ENCODE results near the gene SERAC1.

The SERAC1 gene

GRCh38 chr6:158165919-158166416 lies 2.1 kb downstream of the SERAC1 start:
- no peak overlapping the region for H2BK120ac ChIP-seq (ENCODE audit: low read depth, low read length)
- H3K27ac ChIP-seq (replicated peaks; ENCODE audit: low read length) = no peak overlapping the region
- no peak overlapping the region for H2AK5ac ChIP-seq (ENCODE audit: low read depth, low read length)
- no peak overlapping the region for H2BK12ac ChIP-seq (ENCODE audit: low read length)
- no peaks in the 10 kb centered on the region for H3K9me3 ChIP-seq (replicated peaks in 1 of 2; ENCODE audit: control insufficient read depth in 2 of 2, insufficient read depth in 1 of 2, low read depth in 1 of 2, low read length in 2 of 2)
- no peaks in the 10 kb centered on the region for H3K79me1 ChIP-seq (ENCODE audit: low read depth, low read length)
- no peak overlapping the region for H2AFZ ChIP-seq (ENCODE audit: low read length)
- H4K8ac ChIP-seq (ENCODE audit: low read depth, low read length) = no peak overlapping the region
- H3K14ac ChIP-seq (ENCODE audit: low read length) = no peak overlapping the region
- no peak overlapping the region for H3K23ac ChIP-seq (ENCODE audit: low read depth, low read length, poor library complexity)
- no peak overlapping the region for H2BK5ac ChIP-seq (ENCODE audit: low read length)
- H3K4me3 ChIP-seq (ENCODE audit: low read length in 2 of 2) = no peak overlapping the region
- H3K4me2 ChIP-seq (ENCODE audit: insufficient read depth, low read length, poor library complexity, severe bottlenecking) = no peak overlapping the region
- H2BK15ac ChIP-seq (ENCODE audit: low read length) = no peak overlapping the region
- DNase-seq (ENCODE audit: low spot score) = no peak
- no peak overlapping the region for H3K9ac ChIP-seq (ENCODE audit: low read depth, low read length, poor library complexity)
- H3K18ac ChIP-seq (ENCODE audit: low read length) = no peak overlapping the region
- no peak overlapping the region for H3K4ac ChIP-seq (ENCODE audit: low read length)
- no peaks in the 10 kb centered on the region for H3K27me3 ChIP-seq (ENCODE audit: control insufficient read depth in 3 of 3, insufficient read depth in 3 of 3, low read depth in 1 of 3, low read length in 3 of 3)
- WGBS, 2 donors (ENCODE audit: extremely low coverage in 2 of 2, insufficient read length in 2 of 2, insufficient replicate concordance in 1 of 2) = no CpG with 5 or more reads among the region's 1 CpG
- peaks cover 0 to 3% of the 10 kb centered on the region in 2 donors for H3K36me3 ChIP-seq (replicated peaks in 1 of 2; ENCODE audit: control insufficient read depth in 2 of 2, insufficient read depth in 2 of 2, low read length in 2 of 2)
- H3K4me1 ChIP-seq (ENCODE audit: control insufficient read depth in 2 of 2, insufficient read depth in 1 of 2, low read depth in 1 of 2, low read length in 2 of 2) = peaks cover 0 to 4% of the 10 kb centered on the region in 2 donors
- H4K91ac ChIP-seq (ENCODE audit: low read depth, low read length, poor library complexity) = no peak overlapping the region

- Histone ChIP-seq H2AFZ (ENCODE audit: low read length) (no peak overlapping the region), H4K8ac (ENCODE audit: low read depth, low read length) (no peak overlapping the region), H3K18ac (ENCODE audit: low read length) (no peak overlapping the region), H3K4me1 (ENCODE audit: control insufficient read depth in 2 of 2, insufficient read depth in 1 of 2, low read depth in 1 of 2, low read length in 2 of 2) (peaks cover 0 to 3% of the 10 kb centered on the region in 2 donors), H3K36me3 (replicated peaks in 1 of 2; ENCODE audit: control insufficient read depth in 2 of 2, insufficient read depth in 2 of 2, low read length in 2 of 2) (no peaks in the 10 kb centered on the region), H3K4me3 (ENCODE audit: low read length in 2 of 2) (no peak overlapping the region), H3K79me1 (ENCODE audit: low read depth, low read length) (no peaks in the 10 kb centered on the region), H3K4ac (ENCODE audit: low read length) (no peak overlapping the region), H2BK5ac (ENCODE audit: low read length) (no peak overlapping the region), H3K14ac (ENCODE audit: low read length) (no peak overlapping the region), H3K27me3 (ENCODE audit: control insufficient read depth in 3 of 3, insufficient read depth in 3 of 3, low read depth in 1 of 3, low read length in 3 of 3) (no peaks in the 10 kb centered on the region), H3K23ac (ENCODE audit: low read depth, low read length, poor library complexity) (no peak overlapping the region), H2AK5ac (ENCODE audit: low read depth, low read length) (no peak overlapping the region), H3K27ac (replicated peaks; ENCODE audit: low read length) (no peak overlapping the region), H3K9me3 (replicated peaks in 1 of 2; ENCODE audit: control insufficient read depth in 2 of 2, insufficient read depth in 1 of 2, low read depth in 1 of 2, low read length in 2 of 2) (no peaks in the 10 kb centered on the region), H2BK15ac (ENCODE audit: low read length) (no peak overlapping the region), H3K4me2 (ENCODE audit: insufficient read depth, low read length, poor library complexity, severe bottlenecking) (no peak overlapping the region), H2BK120ac (ENCODE audit: low read depth, low read length) (no peak overlapping the region), H4K91ac (ENCODE audit: low read depth, low read length, poor library complexity) (no peak overlapping the region), H2BK12ac (ENCODE audit: low read length) (no peak overlapping the region), H3K9ac (ENCODE audit: low read depth, low read length, poor library complexity) (no peak overlapping the region)
- no peak for DNase-seq (ENCODE audit: low spot score)
- no CpG with 5 or more reads among the region's 3 CpGs for WGBS, 2 donors (ENCODE audit: extremely low coverage in 2 of 2, insufficient read length in 2 of 2, insufficient replicate concordance in 1 of 2)
These were observed 3.4 kb downstream of the SERAC1 start for GRCh38 chr6:158164579-158165170.

GRCh38 chr6:158161566-158162254 lies 6.4 kb downstream of the SERAC1 start:
- H2BK15ac ChIP-seq (ENCODE audit: low read length) = no peak overlapping the region
- H3K9me3 ChIP-seq (replicated peaks in 1 of 2; ENCODE audit: control insufficient read depth in 2 of 2, insufficient read depth in 1 of 2, low read depth in 1 of 2, low read length in 2 of 2) = no peaks in the 10 kb centered on the region
- no peak overlapping the region for H3K23ac ChIP-seq (ENCODE audit: low read depth, low read length, poor library complexity)
- no peaks in the 10 kb centered on the region for H3K79me1 ChIP-seq (ENCODE audit: low read depth, low read length)
- H3K27ac ChIP-seq (replicated peaks; ENCODE audit: low read length) = no peak overlapping the region
- H4K91ac ChIP-seq (ENCODE audit: low read depth, low read length, poor library complexity) = no peak overlapping the region
- H3K27me3 ChIP-seq (ENCODE audit: control insufficient read depth in 3 of 3, insufficient read depth in 3 of 3, low read depth in 1 of 3, low read length in 3 of 3) = no peaks in the 10 kb centered on the region
- WGBS, 2 donors (ENCODE audit: extremely low coverage in 2 of 2, insufficient read length in 2 of 2, insufficient replicate concordance in 1 of 2) = no CpG with 5 or more reads among the region's 5 CpGs
- no peak overlapping the region for H3K4me2 ChIP-seq (ENCODE audit: insufficient read depth, low read length, poor library complexity, severe bottlenecking)
- no peak overlapping the region for H2BK12ac ChIP-seq (ENCODE audit: low read length)
- H3K14ac ChIP-seq (ENCODE audit: low read length) = no peak overlapping the region
- peaks cover 0 to 12% of the 10 kb centered on the region in 2 donors for H3K36me3 ChIP-seq (replicated peaks in 1 of 2; ENCODE audit: control insufficient read depth in 2 of 2, insufficient read depth in 2 of 2, low read length in 2 of 2)
- H3K4me3 ChIP-seq (ENCODE audit: low read length in 2 of 2) = no peak overlapping the region
- H2BK5ac ChIP-seq (ENCODE audit: low read length) = no peak overlapping the region
- H3K18ac ChIP-seq (ENCODE audit: low read length) = no peak overlapping the region
- no peak overlapping the region for H3K4ac ChIP-seq (ENCODE audit: low read length)
- H4K8ac ChIP-seq (ENCODE audit: low read depth, low read length) = no peak overlapping the region
- no peak overlapping the region for H2AFZ ChIP-seq (ENCODE audit: low read length)
- H2AK5ac ChIP-seq (ENCODE audit: low read depth, low read length) = no peak overlapping the region
- no peak overlapping the region for H2BK120ac ChIP-seq (ENCODE audit: low read depth, low read length)
- DNase-seq (ENCODE audit: low spot score) = no peak
- peaks cover 0 to 3% of the 10 kb centered on the region in 2 donors for H3K4me1 ChIP-seq (ENCODE audit: control insufficient read depth in 2 of 2, insufficient read depth in 1 of 2, low read depth in 1 of 2, low read length in 2 of 2)
- H3K9ac ChIP-seq (ENCODE audit: low read depth, low read length, poor library complexity) = no peak overlapping the region

GRCh38 chr6:158160932-158161539 lies 7.0 kb downstream of the SERAC1 start:
- Histone ChIP-seq H3K4ac (ENCODE audit: low read length) (no peak overlapping the region), H2BK12ac (ENCODE audit: low read length) (no peak overlapping the region), H3K36me3 (replicated peaks in 1 of 2; ENCODE audit: control insufficient read depth in 2 of 2, insufficient read depth in 2 of 2, low read length in 2 of 2) (peaks cover 0 to 17% of the 10 kb centered on the region in 2 donors), H3K27ac (replicated peaks; ENCODE audit: low read length) (no peak overlapping the region), H3K27me3 (ENCODE audit: control insufficient read depth in 3 of 3, insufficient read depth in 3 of 3, low read depth in 1 of 3, low read length in 3 of 3) (no peaks in the 10 kb centered on the region), H3K23ac (ENCODE audit: low read depth, low read length, poor library complexity) (no peak overlapping the region), H3K4me2 (ENCODE audit: insufficient read depth, low read length, poor library complexity, severe bottlenecking) (no peak overlapping the region), H2BK5ac (ENCODE audit: low read length) (no peak overlapping the region), H2BK15ac (ENCODE audit: low read length) (no peak overlapping the region), H4K91ac (ENCODE audit: low read depth, low read length, poor library complexity) (no peak overlapping the region), H2AK5ac (ENCODE audit: low read depth, low read length) (no peak overlapping the region), H3K18ac (ENCODE audit: low read length) (no peak overlapping the region), H3K4me1 (ENCODE audit: control insufficient read depth in 2 of 2, insufficient read depth in 1 of 2, low read depth in 1 of 2, low read length in 2 of 2) (peaks cover 0 to 3% of the 10 kb centered on the region in 2 donors), H2BK120ac (ENCODE audit: low read depth, low read length) (no peak overlapping the region), H3K9me3 (replicated peaks in 1 of 2; ENCODE audit: control insufficient read depth in 2 of 2, insufficient read depth in 1 of 2, low read depth in 1 of 2, low read length in 2 of 2) (no peaks in the 10 kb centered on the region), H3K79me1 (ENCODE audit: low read depth, low read length) (no peaks in the 10 kb centered on the region), H3K4me3 (ENCODE audit: low read length in 2 of 2) (no peak overlapping the region), H3K14ac (ENCODE audit: low read length) (no peak overlapping the region), H3K9ac (ENCODE audit: low read depth, low read length, poor library complexity) (no peak overlapping the region), H4K8ac (ENCODE audit: low read depth, low read length) (no peak overlapping the region), H2AFZ (ENCODE audit: low read length) (no peak overlapping the region)
- WGBS, 2 donors (ENCODE audit: extremely low coverage in 2 of 2, insufficient read length in 2 of 2, insufficient replicate concordance in 1 of 2) = no CpG with 5 or more reads among the region's 3 CpGs
- DNase-seq (ENCODE audit: low spot score) = no peak
